NB4 (cell line): Measurements from ENCODE around the gene HOXD4.

Source experiments
- DNase-seq: peaks from one replicate; pipeline ENCODE4 v3.0.0; 2010; ENCODE audit warnings: low read depth
- H3K4me3 ChIP-seq: one replicate; pipeline ENCODE4 v1.5.1; 2011; ENCODE audit warnings: mild to moderate bottlenecking, low read depth, low read length, moderate library complexity
- MYC ChIP-seq: IDR thresholded peaks from 2 replicates; pipeline ENCODE4 v1.6.1; 2011; ENCODE audit warnings: low read depth, low read length
- POLR2A ChIP-seq: IDR thresholded peaks from 2 replicates; pipeline ENCODE4 v1.6.1; 2011; ENCODE audit warnings: mild to moderate bottlenecking; ENCODE audit not compliant: insufficient read length; ENCODE audit errors: extremely low read depth
- TF ChIP-seq, protein P1 (sequence below): IDR thresholded peaks from 2 replicates; pipeline ENCODE4 v1.6.1; 2011; ENCODE audit warnings: low read depth, low read length
- TF ChIP-seq, protein P2 (sequence below): IDR thresholded peaks from one replicate; pipeline ENCODE4 v1.5.1; 2012; ENCODE audit warnings: low read depth, low read length

The HOXD4 gene

GRCh38 chr2:176122052-176122682 is 29.2 kb upstream of the HOXD4 start:
- TF ChIP-seq, protein P1, sequence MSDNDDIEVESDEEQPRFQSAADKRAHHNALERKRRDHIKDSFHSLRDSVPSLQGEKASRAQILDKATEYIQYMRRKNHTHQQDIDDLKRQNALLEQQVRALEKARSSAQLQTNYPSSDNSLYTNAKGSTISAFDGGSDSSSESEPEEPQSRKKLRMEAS, result no peak
- TF ChIP-seq, protein P2, sequence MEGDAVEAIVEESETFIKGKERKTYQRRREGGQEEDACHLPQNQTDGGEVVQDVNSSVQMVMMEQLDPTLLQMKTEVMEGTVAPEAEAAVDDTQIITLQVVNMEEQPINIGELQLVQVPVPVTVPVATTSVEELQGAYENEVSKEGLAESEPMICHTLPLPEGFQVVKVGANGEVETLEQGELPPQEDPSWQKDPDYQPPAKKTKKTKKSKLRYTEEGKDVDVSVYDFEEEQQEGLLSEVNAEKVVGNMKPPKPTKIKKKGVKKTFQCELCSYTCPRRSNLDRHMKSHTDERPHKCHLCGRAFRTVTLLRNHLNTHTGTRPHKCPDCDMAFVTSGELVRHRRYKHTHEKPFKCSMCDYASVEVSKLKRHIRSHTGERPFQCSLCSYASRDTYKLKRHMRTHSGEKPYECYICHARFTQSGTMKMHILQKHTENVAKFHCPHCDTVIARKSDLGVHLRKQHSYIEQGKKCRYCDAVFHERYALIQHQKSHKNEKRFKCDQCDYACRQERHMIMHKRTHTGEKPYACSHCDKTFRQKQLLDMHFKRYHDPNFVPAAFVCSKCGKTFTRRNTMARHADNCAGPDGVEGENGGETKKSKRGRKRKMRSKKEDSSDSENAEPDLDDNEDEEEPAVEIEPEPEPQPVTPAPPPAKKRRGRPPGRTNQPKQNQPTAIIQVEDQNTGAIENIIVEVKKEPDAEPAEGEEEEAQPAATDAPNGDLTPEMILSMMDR, result no peak
- no peak for TF ChIP-seq POLR2A
- no peak for TF ChIP-seq MYC
- H3K4me3 ChIP-seq, result no peak overlapping the region
- no peak for DNase-seq

DNA sequence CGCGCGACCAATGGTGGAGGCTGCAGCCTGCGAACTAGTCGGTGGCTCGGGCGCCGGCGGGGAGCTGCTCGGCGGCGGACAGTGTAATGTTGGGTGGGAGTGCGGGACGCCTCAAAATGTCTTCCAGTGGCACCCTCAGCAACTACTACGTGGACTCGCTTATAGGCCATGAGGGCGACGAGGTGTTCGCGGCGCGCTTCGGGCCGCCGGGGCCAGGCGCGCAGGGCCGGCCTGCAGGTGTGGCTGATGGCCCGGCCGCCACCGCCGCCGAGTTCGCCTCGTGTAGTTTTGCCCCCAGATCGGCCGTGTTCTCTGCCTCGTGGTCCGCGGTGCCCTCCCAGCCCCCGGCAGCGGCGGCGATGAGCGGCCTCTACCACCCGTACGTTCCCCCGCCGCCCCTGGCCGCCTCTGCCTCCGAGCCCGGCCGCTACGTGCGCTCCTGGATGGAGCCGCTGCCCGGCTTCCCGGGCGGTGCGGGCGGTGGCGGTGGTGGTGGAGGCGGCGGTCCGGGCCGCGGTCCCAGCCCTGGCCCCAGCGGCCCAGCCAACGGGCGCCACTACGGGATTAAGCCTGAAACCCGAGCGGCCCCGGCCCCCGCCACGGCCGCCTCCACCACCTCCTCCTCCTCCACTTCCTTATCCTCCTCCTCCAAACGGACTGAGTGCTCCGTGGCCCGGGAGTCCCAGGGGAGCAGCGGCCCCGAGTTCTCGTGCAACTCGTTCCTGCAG is 28.5 kb upstream of the HOXD4 start, which contains the start of gene HOXD9:
TSS of gene HOXD9 (plus strand) at position 37 of the 728 bp plus-strand sequence. CDS start at position 87, 50 bp downstream.
- no peak for DNase-seq
- TF ChIP-seq, protein P2, result no peak
- H3K4me3 ChIP-seq, result no peak within 1 kb of the TSS

DNA sequence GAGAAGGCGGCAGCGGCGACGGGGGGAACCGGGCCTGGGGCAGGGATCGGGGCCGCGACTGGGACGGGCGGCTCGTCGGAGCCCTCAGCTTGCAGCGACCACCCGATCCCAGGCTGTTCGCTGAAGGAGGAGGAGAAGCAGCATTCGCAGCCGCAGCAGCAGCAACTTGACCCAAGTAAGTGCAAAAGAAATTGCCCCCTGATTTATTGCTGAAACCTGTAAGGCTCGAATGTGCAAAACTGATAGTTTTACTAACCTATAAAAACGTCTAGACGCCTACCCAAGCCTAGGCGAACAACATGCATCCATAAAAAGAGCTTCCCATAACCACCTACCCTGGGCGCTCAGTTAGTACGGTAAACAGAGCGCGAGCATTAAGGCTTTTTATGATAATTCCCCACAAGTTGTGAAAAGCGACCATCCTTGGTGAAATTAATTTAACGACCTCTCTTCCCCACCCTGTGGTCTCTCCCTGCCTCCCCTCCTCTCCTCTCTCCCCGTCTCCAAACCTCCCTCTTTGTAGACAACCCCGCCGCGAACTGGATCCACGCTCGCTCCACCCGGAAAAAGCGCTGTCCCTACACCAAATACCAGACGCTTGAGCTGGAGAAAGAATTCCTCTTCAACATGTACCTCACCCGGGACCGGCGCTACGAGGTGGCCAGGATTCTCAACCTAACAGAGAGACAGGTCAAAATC is 27.8 kb upstream of the HOXD4 start:
- TF ChIP-seq, protein P2, result no peak
- TF ChIP-seq, protein P1, result no peak
- no peak for DNase-seq
- no peak overlapping the region for H3K4me3 ChIP-seq

DNA sequence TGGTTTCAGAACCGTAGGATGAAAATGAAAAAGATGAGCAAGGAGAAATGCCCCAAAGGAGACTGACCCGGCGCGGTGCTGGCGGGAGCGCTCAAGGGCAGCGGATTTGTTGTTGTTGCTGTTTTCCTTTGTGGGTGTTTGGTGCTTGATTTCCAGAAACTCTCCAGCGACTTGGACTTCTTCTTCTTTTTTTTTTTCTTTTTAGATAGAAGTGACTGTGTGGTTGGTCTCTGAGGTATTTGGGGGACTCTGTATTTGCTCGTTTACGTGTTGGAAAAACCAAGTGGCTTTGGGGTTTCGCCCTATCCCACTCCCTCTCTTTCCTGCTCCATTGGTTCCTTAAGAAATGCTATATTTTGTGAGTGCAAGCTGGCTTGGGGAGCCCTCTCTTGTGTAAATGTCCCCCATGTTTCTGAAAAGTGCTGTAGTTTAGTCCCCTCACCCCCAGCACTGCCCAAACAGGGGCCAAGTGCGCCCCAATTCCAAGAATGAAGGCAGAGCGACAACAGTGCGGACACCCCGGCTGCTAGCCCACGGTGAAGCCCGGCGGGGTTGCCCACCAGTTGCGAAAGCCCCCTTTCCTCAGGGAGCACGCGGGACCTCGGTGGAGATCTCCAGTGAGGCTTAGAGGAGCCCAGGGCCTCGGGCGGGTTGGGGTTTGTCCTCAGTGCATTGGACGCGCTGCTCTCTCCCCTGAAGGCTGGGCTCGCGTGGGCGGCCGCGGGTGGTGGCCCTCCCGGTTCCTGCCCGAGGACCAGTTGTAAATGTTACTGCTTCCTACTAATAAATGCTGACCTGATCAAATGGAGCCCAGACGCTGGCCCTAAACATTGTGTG is 27.0 kb upstream of the HOXD4 start:
- TF ChIP-seq, protein P2, result no peak
- TF ChIP-seq POLR2A (no peak), MYC (no peak)
- TF ChIP-seq, protein P1, result no peak
- no peak overlapping the region for H3K4me3 ChIP-seq
- DNase-seq, result no peak

DNA sequence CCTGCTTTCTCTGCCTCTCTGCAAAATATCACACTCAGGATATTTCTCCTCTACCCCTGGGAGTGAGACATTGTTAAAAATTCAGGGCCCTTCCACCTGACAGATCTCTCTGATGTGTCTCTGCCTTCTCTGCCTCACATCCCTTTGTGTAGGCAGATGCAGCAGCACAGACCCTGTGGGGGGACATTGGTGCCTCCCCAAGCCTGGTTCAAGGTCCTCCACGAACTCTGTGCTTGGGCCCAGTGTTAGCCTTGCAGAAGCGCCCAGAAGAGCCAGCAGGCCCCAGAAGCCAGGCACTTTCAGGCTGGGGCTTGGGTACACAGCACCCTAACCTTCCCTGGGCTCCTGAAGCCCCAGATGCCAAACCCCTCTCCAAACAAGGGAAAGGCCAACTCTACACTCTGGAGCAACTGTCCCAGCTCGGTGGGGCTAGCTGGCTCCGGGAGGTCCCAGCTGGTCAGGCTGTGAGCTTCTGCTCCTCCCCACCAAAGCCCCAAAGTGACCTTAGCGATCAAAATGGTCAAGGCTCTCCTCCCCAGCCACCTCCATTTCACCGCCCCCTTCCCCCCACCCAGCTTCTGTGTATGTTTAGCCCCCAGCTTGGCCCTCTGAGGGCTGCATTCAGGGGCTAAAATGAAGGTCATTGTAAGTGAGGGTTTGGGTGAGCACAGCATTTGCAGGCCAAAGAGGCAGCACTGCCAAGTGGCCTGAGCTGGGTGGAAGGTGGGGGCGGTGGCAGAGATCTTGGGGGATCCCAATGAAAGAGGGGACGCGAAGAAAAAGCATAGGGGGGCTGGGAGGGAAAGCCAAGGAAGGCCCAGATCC is 26.2 kb upstream of the HOXD4 start:
- no peak overlapping the region for H3K4me3 ChIP-seq
- no peak for DNase-seq
- TF ChIP-seq MYC (no peak), POLR2A (no peak)
- TF ChIP-seq, protein P2, result no peak
- TF ChIP-seq, protein P1, result no peak
